Left ventricle myocardium inferior (tissue), 1 donor: ENCODE results near the gene ACTN1. TPM values are rescaled to one million over a fixed set of nuclear protein-coding genes. Genes with fewer than 3 reads are reported as not detected.

Experiments used
- DNase-seq: peaks from one replicate; pipeline ENCODE4 v3.0.0-alpha.2; 2020
- H3K27ac ChIP-seq: fragments of 200-600 bp; replicated peaks from 2 replicates; pipeline ENCODE4 v1.8.0; 2021
- H3K27me3 ChIP-seq: fragments of 200-600 bp; 2 replicates; pipeline ENCODE4 v1.8.0; 2021; ENCODE audit warnings: low read depth
- H3K36me3 ChIP-seq: fragments of 200-600 bp; 2 replicates; pipeline ENCODE4 v1.8.0; 2021
- H3K4me1 ChIP-seq: fragments of 200-600 bp; 2 replicates; pipeline ENCODE4 v1.8.0; 2021
- H3K4me3 ChIP-seq: fragments of 200-600 bp; 2 replicates; pipeline ENCODE4 v1.8.0; 2021; ENCODE audit warnings: mild to moderate bottlenecking, moderate library complexity
- H3K9me3 ChIP-seq: fragments of 200-600 bp; replicated peaks from 2 replicates; pipeline ENCODE4 v1.8.0; 2021
- intact Hi-C: fragments of 100-400 bp; cut with micrococcal nuclease; formaldehyde crosslinking; loops from one replicate; pipeline ENCODE4 v1.11.0; 2022
- total RNA-seq: library from RNA; stranded (reverse); fragmentation: NEBNext Ultra II Directional; extraction: Animal tissue kit (Norgen Biotek cat#: 25700); gene quantifications from one replicate; pipeline ENCODE4 v1.2.1, GENCODE V29; 2021
- TF ChIP-seq, protein P1 (sequence below): fragments of 200-600 bp; IDR thresholded peaks from 2 replicates; pipeline ENCODE4 v1.8.0; 2021; ENCODE audit warnings: antibody characterized with exemption, mild to moderate bottlenecking, borderline replicate concordance
- donor health status: DM: no; HTN: yes; CAD: no; lungs with severe emphysema.

Gene ACTN1
- total RNA-seq, 1 donor from 2014 or later = 75.4 TPM

DNA sequence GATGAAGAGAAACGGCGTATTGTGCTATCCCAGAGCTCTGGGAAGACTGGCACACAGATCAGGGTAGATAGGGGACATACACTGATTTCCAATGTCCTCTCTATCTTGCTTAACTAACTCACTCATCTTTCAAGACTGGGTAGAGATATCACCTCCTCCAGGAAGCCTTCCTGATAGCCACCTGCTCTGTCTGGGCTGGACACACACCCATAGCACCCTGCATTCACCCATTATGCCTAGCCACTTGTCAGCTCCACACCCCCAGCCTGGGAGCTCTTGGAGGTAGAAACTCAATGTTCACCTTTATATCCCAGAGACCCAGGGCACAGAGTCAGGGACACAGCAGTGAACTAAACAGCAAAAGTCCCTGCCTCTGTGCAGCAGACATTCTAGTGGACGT is 52.0 kb downstream of the ACTN1 start:
- Histone ChIP-seq H3K36me3 (no peaks in the 10 kb centered on the region), H3K4me3 (no peak overlapping the region), H3K4me1 (peaks cover 74% of the 10 kb centered on the region), H3K27me3 (no peaks in the 10 kb centered on the region), H3K27ac (no peak overlapping the region), H3K9me3 (peaks cover 6% of the 10 kb centered on the region)
- DNase-seq = no peak
- intact Hi-C loops = no loop called here
- TF ChIP-seq, protein P1, sequence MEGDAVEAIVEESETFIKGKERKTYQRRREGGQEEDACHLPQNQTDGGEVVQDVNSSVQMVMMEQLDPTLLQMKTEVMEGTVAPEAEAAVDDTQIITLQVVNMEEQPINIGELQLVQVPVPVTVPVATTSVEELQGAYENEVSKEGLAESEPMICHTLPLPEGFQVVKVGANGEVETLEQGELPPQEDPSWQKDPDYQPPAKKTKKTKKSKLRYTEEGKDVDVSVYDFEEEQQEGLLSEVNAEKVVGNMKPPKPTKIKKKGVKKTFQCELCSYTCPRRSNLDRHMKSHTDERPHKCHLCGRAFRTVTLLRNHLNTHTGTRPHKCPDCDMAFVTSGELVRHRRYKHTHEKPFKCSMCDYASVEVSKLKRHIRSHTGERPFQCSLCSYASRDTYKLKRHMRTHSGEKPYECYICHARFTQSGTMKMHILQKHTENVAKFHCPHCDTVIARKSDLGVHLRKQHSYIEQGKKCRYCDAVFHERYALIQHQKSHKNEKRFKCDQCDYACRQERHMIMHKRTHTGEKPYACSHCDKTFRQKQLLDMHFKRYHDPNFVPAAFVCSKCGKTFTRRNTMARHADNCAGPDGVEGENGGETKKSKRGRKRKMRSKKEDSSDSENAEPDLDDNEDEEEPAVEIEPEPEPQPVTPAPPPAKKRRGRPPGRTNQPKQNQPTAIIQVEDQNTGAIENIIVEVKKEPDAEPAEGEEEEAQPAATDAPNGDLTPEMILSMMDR = no peak

DNA sequence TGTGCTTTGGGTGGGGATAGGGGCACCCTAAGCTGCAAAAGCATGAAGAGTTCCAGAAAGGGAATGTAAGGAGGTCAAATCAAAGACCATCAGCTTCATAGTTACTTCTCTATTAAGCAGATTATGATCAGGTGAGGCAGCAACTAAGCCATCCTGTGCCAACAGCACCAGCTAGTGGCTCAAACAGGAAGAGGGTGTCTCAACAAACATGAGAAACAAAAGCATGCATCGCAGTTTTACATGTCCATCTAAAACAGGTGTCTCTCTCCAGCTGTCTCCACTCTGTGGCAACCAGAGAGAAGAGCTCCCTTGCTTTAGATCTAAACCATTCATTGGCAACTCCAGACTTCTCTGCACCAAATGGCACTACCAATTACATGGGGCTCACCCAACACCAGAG is 52.9 kb downstream of the ACTN1 start:
- H3K27me3 ChIP-seq = no peaks in the 10 kb centered on the region
- no peak overlapping the region for H3K4me3 ChIP-seq
- no peak overlapping the region for H3K27ac ChIP-seq
- TF ChIP-seq, protein P1 = peak; percentile 16
- DNase-seq = no peak
- peaks cover 6% of the 10 kb centered on the region for H3K9me3 ChIP-seq
- no peaks in the 10 kb centered on the region for H3K36me3 ChIP-seq
- peaks cover 74% of the 10 kb centered on the region for H3K4me1 ChIP-seq
- intact Hi-C loops = no loop called here

DNA sequence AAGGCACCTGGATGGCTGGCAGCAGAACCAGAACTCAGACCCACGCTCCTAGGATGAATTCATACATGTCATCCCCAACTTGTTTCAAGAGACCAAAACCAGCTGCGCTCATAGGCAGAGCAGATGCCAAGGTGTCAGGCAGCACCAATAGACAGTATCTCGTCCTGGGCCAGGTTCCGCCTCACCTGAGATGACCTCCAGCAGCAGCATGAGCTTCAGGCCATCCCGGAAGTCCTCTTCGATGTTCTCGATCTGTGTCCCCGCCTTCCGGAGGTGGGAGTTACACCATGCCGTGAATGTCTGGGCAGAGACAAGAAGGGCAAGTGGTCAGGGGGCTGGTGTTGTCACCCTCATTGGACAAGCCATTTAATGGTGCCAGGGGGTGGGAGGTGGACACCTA is 53.7 kb downstream of the ACTN1 start:
- DNase-seq = no peak
- intact Hi-C loops = no loop called here
- no peak overlapping the region for H3K4me3 ChIP-seq
- peaks cover 71% of the 10 kb centered on the region for H3K4me1 ChIP-seq
- TF ChIP-seq, protein P1 = no peak
- H3K9me3 ChIP-seq = peaks cover 6% of the 10 kb centered on the region
- no peaks in the 10 kb centered on the region for H3K27me3 ChIP-seq
- H3K36me3 ChIP-seq = peaks cover 8% of the 10 kb centered on the region
- H3K27ac ChIP-seq = peak overlapping the region; percentile 65

DNA sequence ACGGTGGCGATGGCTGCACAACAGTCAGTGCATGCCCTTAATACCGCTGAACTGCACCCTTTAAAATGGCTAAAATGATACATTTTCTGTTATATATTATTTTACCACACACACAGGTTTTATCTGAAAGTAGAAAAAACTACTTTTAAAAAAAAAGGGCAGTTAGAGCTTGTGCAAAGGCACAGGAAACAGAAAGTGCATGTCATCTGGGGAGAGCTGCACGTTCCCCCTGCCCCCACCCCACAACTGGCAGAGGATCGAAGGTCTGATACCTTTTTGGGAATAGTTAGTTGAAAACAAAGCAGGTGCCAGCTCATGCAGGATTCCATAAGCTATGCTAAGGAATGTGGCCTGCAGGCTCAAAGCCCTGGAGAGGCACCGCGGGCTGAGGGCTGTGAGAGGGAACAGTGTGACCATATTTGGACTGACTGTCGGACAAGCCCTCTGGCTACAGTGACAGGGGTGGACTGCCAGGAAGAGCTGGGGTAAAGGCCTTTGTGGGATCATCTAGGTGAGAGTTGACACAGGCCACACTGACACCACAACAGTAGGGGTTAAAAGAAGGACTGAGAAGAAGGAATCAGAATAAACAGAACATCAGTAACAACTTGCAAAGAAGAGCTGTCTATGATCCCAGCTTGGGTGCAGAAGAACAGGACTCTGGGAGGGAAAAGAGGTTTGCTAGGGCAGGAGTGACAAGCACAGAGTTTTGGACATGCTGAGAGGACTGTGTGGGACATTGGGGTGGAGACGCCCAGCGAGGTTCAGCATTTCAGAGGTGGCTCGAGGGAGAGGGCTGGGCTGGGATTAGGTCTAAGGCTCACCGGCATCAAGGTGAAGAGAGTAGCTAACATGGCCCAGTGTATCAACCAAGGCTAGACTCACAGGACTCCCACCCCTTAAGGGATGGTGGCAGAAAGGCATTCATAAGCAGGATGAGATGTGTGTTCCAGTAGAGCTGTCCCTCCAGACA is 54.6 kb downstream of the ACTN1 start:
- Histone ChIP-seq H3K4me1 (peaks cover 62% of the 10 kb centered on the region), H3K27me3 (no peaks in the 10 kb centered on the region), H3K36me3 (peaks cover 17% of the 10 kb centered on the region), H3K27ac (peak overlapping the region; percentile 65), H3K9me3 (peaks cover 6% of the 10 kb centered on the region), H3K4me3 (no peak overlapping the region)
- intact Hi-C loops = no loop called here
- TF ChIP-seq, protein P1 = no peak
- peak; percentile 46 for DNase-seq

DNA sequence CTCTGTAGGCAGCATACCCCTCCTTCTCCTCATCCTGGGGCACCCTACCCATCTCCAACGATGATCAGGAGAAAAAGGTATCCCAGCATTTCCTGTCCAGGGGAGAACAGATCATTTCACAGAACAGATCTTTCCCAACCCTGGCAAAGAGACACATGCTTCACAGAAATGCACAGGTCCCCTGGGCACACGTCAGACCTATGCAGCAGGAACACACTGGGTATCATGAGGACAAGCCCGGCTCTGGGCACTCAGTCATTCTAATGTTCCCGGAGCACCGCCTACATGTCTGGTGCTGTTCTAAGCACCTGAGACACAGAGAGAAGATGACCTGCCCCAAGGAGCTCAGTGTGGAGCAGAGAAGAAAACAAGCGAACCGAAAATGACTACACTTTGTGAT is 56.2 kb downstream of the ACTN1 start:
- no peak overlapping the region for H3K4me3 ChIP-seq
- TF ChIP-seq, protein P1 = no peak
- DNase-seq = no peak
- H3K27ac ChIP-seq = peak overlapping the region; percentile 62
- H3K27me3 ChIP-seq = no peaks in the 10 kb centered on the region
- H3K36me3 ChIP-seq = peaks cover 29% of the 10 kb centered on the region
- H3K4me1 ChIP-seq = peaks cover 53% of the 10 kb centered on the region
- peaks cover 6% of the 10 kb centered on the region for H3K9me3 ChIP-seq
- intact Hi-C loops = no loop called here
